HCT116 (cell line): ENCODE measurements around the gene PAAF1. TPM values are rescaled to one million over a fixed set of nuclear protein-coding genes. Genes with fewer than 3 reads are reported as not detected.
A peak's percentile ranks its signal among the peaks of the same experiment; 100 is the strongest.

Source experiments
- ATAC-seq: fragments of 200-7000 bp; cut with Tn5 transposase; 2 replicates; pipeline ENCODE4 v1.9.1; 2020; ENCODE audit warnings: mild to moderate bottlenecking, moderate library complexity
- BruUV-seq: library from RNA; stranded (reverse); fragments of 400-500 nt; replicated peaks from 2 replicates; lab custom pipeline; 2021; lab: Mats Ljungman, UMichigan
- CTCF ChIA-PET: fragments of 300-600 bp; sonication (Branson Sonifier 250); formaldehyde crosslinking; loops from one replicate; lab custom pipeline; 2021; ENCODE audit warnings: antibody characterized with exemption; lab: Charles Lee
- POLR2A ChIA-PET: fragments of 300-600, 350-600 bp; sonication (Branson Sonifier 250); formaldehyde crosslinking; loops from one replicate; lab custom pipeline; 2021; ENCODE audit warnings: antibody characterized with exemption; lab: Charles Lee
- RAD21 ChIA-PET, 2 experiments: fragments of 300-600 bp; sonication (Branson Sonifier 250); formaldehyde crosslinking; loops; one replicate each; lab custom pipeline; 2023; ENCODE audit warnings: low total read pairs in 2 of 2; ENCODE audit not compliant: uncharacterized antibody in 2 of 2, unreplicated experiment in 2 of 2, low non-redundant PET in 1 of 2; lab: Charles Lee
- DNase-seq: peaks from one replicate; pipeline ENCODE4 v3.0.0-alpha.2; 2010; ENCODE audit warnings: low read depth, low spot score
- H2AFZ ChIP-seq: fragments of 200-600 bp; shearing (Covaris generic), sonication (generic); 2 replicates; pipeline ENCODE4 v1.6.1; 2017; ENCODE audit warnings: low read depth, mixed run types, mixed read lengths, antibody characterized with exemption, low read length; ENCODE audit not compliant: poor library complexity, severe bottlenecking
- H3K27ac ChIP-seq: 2 replicates; pipeline ENCODE4 v1.5.1; 2012; ENCODE audit warnings: low read depth, low read length
- H3K27me3 ChIP-seq: fragments of 200-600 bp; sonication (generic); 2 replicates; pipeline ENCODE4 v1.6.1; 2016; ENCODE audit warnings: mixed run types, low read length, mixed read lengths; ENCODE audit not compliant: insufficient read depth
- H3K36me3 ChIP-seq, 2 experiments: fragments of 200-500 bp in 1 of 2; fragments of 200-600 bp in 1 of 2; sonication (Bioruptor generic) in 1 of 2; sonication (generic) in 1 of 2; 2 replicates each; pipeline versions ENCODE4 v1.5.1 to v1.6.1; 2014 to 2016; ENCODE audit warnings: low read length in 2 of 2, inconsistent platforms in 1 of 2, mixed read lengths in 1 of 2, mixed run types in 1 of 2; ENCODE audit not compliant: insufficient read depth in 2 of 2, control insufficient read depth in 1 of 2
- H3K4me1 ChIP-seq, 2 experiments: fragments of 200-600 bp in 1 of 2; sonication (generic) in 1 of 2; 2 replicates each; pipeline versions ENCODE4 v1.5.1 to v1.6.1; 2012 to 2017; ENCODE audit warnings: low read length in 2 of 2, inconsistent platforms in 1 of 2, mild to moderate bottlenecking in 1 of 2, mixed read lengths in 1 of 2, mixed run types in 1 of 2, moderate library complexity in 1 of 2; ENCODE audit not compliant: insufficient read depth in 2 of 2, control insufficient read depth in 1 of 2
- H3K4me2 ChIP-seq: fragments of 200-600 bp; sonication (generic); 2 replicates; pipeline ENCODE4 v1.6.1; 2017; ENCODE audit warnings: mixed run types, low read length, mixed read lengths
- H3K4me3 ChIP-seq, 2 experiments: fragments of 200-600 bp in 1 of 2; sonication (generic) in 1 of 2; replicated peaks in 1 of 2; 2 replicates each; pipeline ENCODE4 v1.5.1; 2011 to 2016; ENCODE audit warnings: low read length in 2 of 2, control low read depth in 1 of 2, low read depth in 1 of 2, mild to moderate bottlenecking in 1 of 2, mixed read lengths in 1 of 2, mixed run types in 1 of 2
- H3K79me2 ChIP-seq: fragments of 200-600 bp; sonication (generic); 2 replicates; pipeline ENCODE4 v1.6.1; 2017; ENCODE audit warnings: mild to moderate bottlenecking, mixed run types, low read length, moderate library complexity, mixed read lengths; ENCODE audit not compliant: insufficient read depth
- H3K9ac ChIP-seq: fragments of 200-600 bp; sonication (generic); 2 replicates; pipeline ENCODE4 v1.6.1; 2016; ENCODE audit warnings: low read length, mixed read lengths
- H3K9me2 ChIP-seq: fragments of 200-600 bp; sonication (generic), shearing (Covaris generic); 2 replicates; pipeline ENCODE4 v1.6.1; 2017; ENCODE audit warnings: mixed run types, mild to moderate bottlenecking, moderate library complexity; ENCODE audit not compliant: insufficient read depth
- H3K9me3 ChIP-seq, 2 experiments: fragments of 200-500 bp in 1 of 2; fragments of 200-600 bp in 1 of 2; sonication (Bioruptor generic) in 1 of 2; sonication (generic) in 1 of 2; 2 replicates each; pipeline ENCODE4 v1.6.1; 2014 to 2017; ENCODE audit warnings: low read length in 2 of 2, mixed read lengths in 2 of 2, inconsistent platforms in 1 of 2, low read depth in 1 of 2, mild to moderate bottlenecking in 1 of 2, mixed run types in 1 of 2, moderate library complexity in 1 of 2; ENCODE audit not compliant: control insufficient read depth in 1 of 2, insufficient read depth in 1 of 2
- H4K20me1 ChIP-seq: fragments of 200-600 bp; sonication (generic), shearing (Covaris generic); 2 replicates; pipeline ENCODE4 v1.6.1; 2017; ENCODE audit warnings: mixed run types, mild to moderate bottlenecking, moderate library complexity; ENCODE audit not compliant: insufficient read depth
- CEBPB ChIP-seq: IDR thresholded peaks from 2 replicates; pipeline ENCODE4 v1.6.1; 2012; ENCODE audit warnings: low read depth
- FOSL1 ChIP-seq: IDR thresholded peaks from 2 replicates; pipeline ENCODE4 v1.6.1; 2012; ENCODE audit warnings: low read depth
- MAX ChIP-seq: IDR thresholded peaks from 2 replicates; pipeline ENCODE4 v1.6.1; 2012
- SP1 ChIP-seq: IDR thresholded peaks from 2 replicates; pipeline ENCODE4 v1.6.1; 2012; ENCODE audit warnings: low read depth
- TCF7L2 ChIP-seq: IDR thresholded peaks from 2 replicates; pipeline ENCODE4 v1.7.0; 2011; ENCODE audit warnings: borderline replicate concordance, inconsistent platforms; ENCODE audit not compliant: insufficient read depth, insufficient read length; ENCODE audit errors: extremely low read depth
- ZFX ChIP-seq: fragments of 450-650 bp; IDR thresholded peaks from 2 replicates; pipeline ENCODE4 v1.6.1; 2017
- ZNF274 ChIP-seq: fragments of 200-500 bp; sonication (Bioruptor generic); IDR thresholded peaks from 2 replicates; pipeline ENCODE4 v1.6.1; 2014; ENCODE audit warnings: mild to moderate bottlenecking, low read depth, low read length, inconsistent platforms
- intact Hi-C: fragments of 100-400 bp; cut with micrococcal nuclease; formaldehyde crosslinking; loops from 2 replicates; pipeline ENCODE4 v1.10.0; 2022
- total RNA-seq: library from RNA; stranded (reverse); gene quantifications from one replicate; pipeline ENCODE4 v1.2.1, GENCODE V29; 2021; ENCODE audit not compliant: unreplicated experiment
- TF ChIP-seq, protein P1 (sequence below), 3 experiments: fragments of 200-600 bp in 1 of 3; sonication (generic) in 1 of 3; IDR thresholded peaks in 2 of 3; conservative IDR thresholded peaks in 1 of 3; 2 replicates each; pipeline ENCODE4 v1.5.1; 2012 to 2017; ENCODE audit warnings: low read depth in 2 of 3, low read length in 2 of 3, antibody characterized with exemption in 1 of 3, borderline replicate concordance in 1 of 3, control low read depth in 1 of 3, mild to moderate bottlenecking in 1 of 3, mixed read lengths in 1 of 3, mixed run types in 1 of 3, moderate library complexity in 1 of 3; ENCODE audit not compliant: insufficient read depth in 1 of 3
- TF ChIP-seq, protein P2 (sequence below): IDR thresholded peaks from 2 replicates; pipeline ENCODE4 v1.6.1; 2012
- TF ChIP-seq, protein P3 (sequence below): IDR thresholded peaks from 2 replicates; pipeline ENCODE4 v1.6.1; 2011; ENCODE audit warnings: mild to moderate bottlenecking, low read length, moderate library complexity; ENCODE audit not compliant: insufficient replicate concordance; ENCODE audit errors: extremely low read depth

The PAAF1 gene
- total RNA-seq, 1 experiment from 2014 or later, result 15.5 TPM

DNA sequence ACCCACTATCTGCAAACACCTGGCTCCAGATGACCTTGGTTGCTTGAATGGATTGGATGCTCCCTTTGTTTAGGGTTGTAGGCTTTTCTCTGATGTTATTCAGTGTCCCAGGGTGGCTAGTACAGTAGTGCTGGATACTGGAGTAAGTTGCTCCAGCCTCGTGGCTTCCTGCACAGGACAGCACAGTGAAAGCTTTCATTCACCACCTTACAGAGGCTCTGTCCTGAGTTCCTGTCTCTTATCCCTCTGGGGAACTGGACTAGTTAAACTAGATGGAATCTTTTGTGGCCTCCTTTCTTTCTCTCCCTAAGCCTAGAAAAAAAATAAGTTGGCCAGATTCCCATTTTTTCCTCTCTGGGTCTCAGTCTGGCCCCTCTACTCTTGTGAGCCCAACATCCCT, 46.5 kb upstream of the PAAF1 start:
- Histone ChIP-seq H2AFZ (no peak overlapping the region), H3K9me2 (no peaks in the 10 kb centered on the region), H3K79me2 (no peaks in the 10 kb centered on the region), H3K4me1 (no peaks in the 10 kb centered on the region), H3K4me3 (no peak overlapping the region), H4K20me1 (no peaks in the 10 kb centered on the region), H3K27ac (no peak overlapping the region), H3K27me3 (no peaks in the 10 kb centered on the region), H3K9me3 (no peaks in the 10 kb centered on the region), H3K36me3 (0 out of 4 replicates have a peak, but pooled peaks cover 0 to 4% of the 10 kb centered on the region in 2 experiments), H3K9ac (no peak overlapping the region), H3K4me2 (no peak overlapping the region)
- no peak for DNase-seq
- BruUV-seq, result TSS peak; percentile 20
- ChIA-PET CTCF (no interaction called here), POLR2A (no interaction called here), RAD21 (no interaction called here)
- TF ChIP-seq ZNF274 (no peak), SP1 (no peak), ZFX (no peak), MAX (no peak), TCF7L2 (no peak), CEBPB (no peak), FOSL1 (no peak)
- TF ChIP-seq, protein P1, sequence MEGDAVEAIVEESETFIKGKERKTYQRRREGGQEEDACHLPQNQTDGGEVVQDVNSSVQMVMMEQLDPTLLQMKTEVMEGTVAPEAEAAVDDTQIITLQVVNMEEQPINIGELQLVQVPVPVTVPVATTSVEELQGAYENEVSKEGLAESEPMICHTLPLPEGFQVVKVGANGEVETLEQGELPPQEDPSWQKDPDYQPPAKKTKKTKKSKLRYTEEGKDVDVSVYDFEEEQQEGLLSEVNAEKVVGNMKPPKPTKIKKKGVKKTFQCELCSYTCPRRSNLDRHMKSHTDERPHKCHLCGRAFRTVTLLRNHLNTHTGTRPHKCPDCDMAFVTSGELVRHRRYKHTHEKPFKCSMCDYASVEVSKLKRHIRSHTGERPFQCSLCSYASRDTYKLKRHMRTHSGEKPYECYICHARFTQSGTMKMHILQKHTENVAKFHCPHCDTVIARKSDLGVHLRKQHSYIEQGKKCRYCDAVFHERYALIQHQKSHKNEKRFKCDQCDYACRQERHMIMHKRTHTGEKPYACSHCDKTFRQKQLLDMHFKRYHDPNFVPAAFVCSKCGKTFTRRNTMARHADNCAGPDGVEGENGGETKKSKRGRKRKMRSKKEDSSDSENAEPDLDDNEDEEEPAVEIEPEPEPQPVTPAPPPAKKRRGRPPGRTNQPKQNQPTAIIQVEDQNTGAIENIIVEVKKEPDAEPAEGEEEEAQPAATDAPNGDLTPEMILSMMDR (IDR thresholded peaks at IDR 0.05 in 2 of 3, conservative IDR thresholded peaks at IDR 0.05 in 1 of 3; ENCODE audit: borderline replicate concordance in 1 of 3, insufficient read depth in 1 of 3, low read depth in 2 of 3, low read length in 2 of 3), result no peak
- TF ChIP-seq, protein P2, sequence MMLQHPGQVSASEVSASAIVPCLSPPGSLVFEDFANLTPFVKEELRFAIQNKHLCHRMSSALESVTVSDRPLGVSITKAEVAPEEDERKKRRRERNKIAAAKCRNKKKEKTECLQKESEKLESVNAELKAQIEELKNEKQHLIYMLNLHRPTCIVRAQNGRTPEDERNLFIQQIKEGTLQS, result no peak
- TF ChIP-seq, protein P3, sequence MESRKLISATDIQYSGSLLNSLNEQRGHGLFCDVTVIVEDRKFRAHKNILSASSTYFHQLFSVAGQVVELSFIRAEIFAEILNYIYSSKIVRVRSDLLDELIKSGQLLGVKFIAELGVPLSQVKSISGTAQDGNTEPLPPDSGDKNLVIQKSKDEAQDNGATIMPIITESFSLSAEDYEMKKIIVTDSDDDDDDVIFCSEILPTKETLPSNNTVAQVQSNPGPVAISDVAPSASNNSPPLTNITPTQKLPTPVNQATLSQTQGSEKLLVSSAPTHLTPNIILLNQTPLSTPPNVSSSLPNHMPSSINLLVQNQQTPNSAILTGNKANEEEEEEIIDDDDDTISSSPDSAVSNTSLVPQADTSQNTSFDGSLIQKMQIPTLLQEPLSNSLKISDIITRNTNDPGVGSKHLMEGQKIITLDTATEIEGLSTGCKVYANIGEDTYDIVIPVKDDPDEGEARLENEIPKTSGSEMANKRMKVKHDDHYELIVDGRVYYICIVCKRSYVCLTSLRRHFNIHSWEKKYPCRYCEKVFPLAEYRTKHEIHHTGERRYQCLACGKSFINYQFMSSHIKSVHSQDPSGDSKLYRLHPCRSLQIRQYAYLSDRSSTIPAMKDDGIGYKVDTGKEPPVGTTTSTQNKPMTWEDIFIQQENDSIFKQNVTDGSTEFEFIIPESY, result no peak
- intact Hi-C loops, result no loop called here
- no peak for ATAC-seq
